Fibroblast of lung (primary cell): ENCODE results near the gene MACROD2.

Experiments used
- CTCF ChIP-seq, 2 donors: IDR thresholded peaks in 1 of 2; conservative IDR thresholded peaks in 1 of 2; 1 replicate in 1 of 2; 2 replicates in 1 of 2; pipeline ENCODE4 v1.5.1; 2011 to 2012; ENCODE audit warnings: low read length in 2 of 2, control low read depth in 1 of 2, inconsistent platforms in 1 of 2, low read depth in 1 of 2, mild to moderate bottlenecking in 1 of 2
- EZH2 ChIP-seq: IDR thresholded peaks from 2 replicates; pipeline ENCODE4 v1.5.1; 2012; ENCODE audit warnings: low read length, control low read depth, mild to moderate bottlenecking; ENCODE audit errors: missing control alignments

- TF ChIP-seq EZH2: no peak
- TF ChIP-seq CTCF (conservative IDR thresholded peaks at IDR 0.05 in 1 of 2, IDR thresholded peaks at IDR 0.05 in 1 of 2; ENCODE audit: low read depth in 1 of 2, low read length in 2 of 2): no peak
Measured at GRCh38 chr20:15556869-15557268, 1561.6 kb downstream of the MACROD2 start.
